SK-N-SH (cell line): Measurements from ENCODE around the gene RNU6-9.

Experiments used
- CTCF ChIP-seq: fragments of 200-600 bp; sonication (generic); IDR thresholded peaks from 2 replicates; pipeline ENCODE4 v1.6.1; 2017; ENCODE audit warnings: antibody characterized with exemption, mild to moderate bottlenecking, moderate library complexity
- EZH2phosphoT487 ChIP-seq: fragments of 200-600 bp; sonication (generic); IDR thresholded peaks from 2 replicates; pipeline ENCODE4 v1.6.1; 2017; ENCODE audit warnings: low read depth, mixed run types, mild to moderate bottlenecking, antibody characterized with exemption, moderate library complexity, borderline replicate concordance
- NRF1 ChIP-seq: IDR thresholded peaks from 2 replicates; pipeline ENCODE4 v1.6.1; 2012; ENCODE audit warnings: low read depth, mild to moderate bottlenecking, low read length

GRCh38 chr19:900043-900301, 6.7 kb downstream of the RNU6-9 start:
- TF ChIP-seq EZH2phosphoT487 (no peak), CTCF (no peak), NRF1 (no peak)
